ENCODE results near the gene URI1.

The URI1 gene

GRCh38 chr19:30062065-30062906 is 120.2 kb downstream of the URI1 start:
- DNase-seq = no peak

- DNase-seq = no peak
These were observed 121.0 kb downstream of the URI1 start for GRCh38 chr19:30062907-30063649.

GRCh38 chr19:30063650-30064347 is 121.8 kb downstream of the URI1 start:
- no peak for DNase-seq

- no peak for DNase-seq
These were observed 122.3 kb downstream of the URI1 start for GRCh38 chr19:30064348-30064699.

GRCh38 chr19:30064771-30065494 is 122.9 kb downstream of the URI1 start:
- no peak for DNase-seq

- DNase-seq = no peak
These were observed 123.9 kb downstream of the URI1 start for GRCh38 chr19:30065680-30066606.

Data from COR-L47 (cell line).